ENCODE measurements around the gene GSTA1.
"Not testable (repeated sequence)": the region's sequence is repeated elsewhere in the genome, so short reads cannot be mapped to it uniquely, and the experiment has no call there.

The GSTA1 gene

GRCh38 chr6:52757651-52758338 is 45.8 kb downstream of the GSTA1 start:
- not testable (repeated sequence) for DNase-seq (ENCODE audit: low spot score)

DNA sequence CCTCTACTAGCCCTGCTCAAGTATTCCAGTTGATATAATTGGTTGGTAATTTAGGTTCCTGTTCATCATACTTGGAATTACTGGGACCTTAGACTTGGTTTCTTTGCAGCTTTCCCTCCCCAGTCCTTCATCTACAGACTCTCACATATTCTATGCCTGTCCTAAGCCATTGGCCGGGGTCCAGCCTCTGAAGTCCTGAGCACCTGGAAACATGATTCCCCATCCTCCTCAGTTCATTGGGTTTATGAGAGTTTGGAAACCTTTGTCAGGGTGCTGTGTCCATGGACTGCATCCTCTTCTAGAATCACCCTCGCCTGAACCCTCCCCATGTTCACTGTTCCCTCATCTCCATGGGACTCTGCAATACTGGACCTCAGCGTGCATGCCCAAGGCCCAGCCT is 49.2 kb downstream of the GSTA1 start:
- DNase-seq (ENCODE audit: low spot score) = no peak

DNA sequence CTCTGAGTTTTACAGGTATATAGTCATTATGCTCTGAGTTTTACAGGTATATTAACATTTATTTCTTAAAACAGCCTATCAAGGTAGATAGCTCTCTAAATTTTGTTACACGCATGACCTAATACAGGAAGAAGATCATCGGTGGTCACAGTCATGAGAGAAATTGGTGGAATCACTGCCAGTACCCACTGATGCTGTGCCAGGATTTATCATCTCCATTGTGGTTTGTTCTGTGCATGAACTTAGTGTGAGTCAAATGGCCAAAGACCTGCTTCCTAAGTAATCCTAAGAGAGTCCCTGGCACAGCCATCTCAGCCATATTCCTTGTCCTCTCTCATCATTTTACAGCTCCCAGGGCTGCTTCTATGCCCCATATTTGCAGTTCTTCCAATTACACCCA is 50.5 kb downstream of the GSTA1 start:
- DNase-seq (ENCODE audit: low spot score) = not testable (repeated sequence)

- DNase-seq (ENCODE audit: low spot score) = no peak
These were observed 51.3 kb downstream of the GSTA1 start for GRCh38 chr6:52752310-52752709.

GRCh38 chr6:52749556-52750152 is 54.0 kb downstream of the GSTA1 start:
- no peak for DNase-seq (ENCODE audit: low spot score)

DNA sequence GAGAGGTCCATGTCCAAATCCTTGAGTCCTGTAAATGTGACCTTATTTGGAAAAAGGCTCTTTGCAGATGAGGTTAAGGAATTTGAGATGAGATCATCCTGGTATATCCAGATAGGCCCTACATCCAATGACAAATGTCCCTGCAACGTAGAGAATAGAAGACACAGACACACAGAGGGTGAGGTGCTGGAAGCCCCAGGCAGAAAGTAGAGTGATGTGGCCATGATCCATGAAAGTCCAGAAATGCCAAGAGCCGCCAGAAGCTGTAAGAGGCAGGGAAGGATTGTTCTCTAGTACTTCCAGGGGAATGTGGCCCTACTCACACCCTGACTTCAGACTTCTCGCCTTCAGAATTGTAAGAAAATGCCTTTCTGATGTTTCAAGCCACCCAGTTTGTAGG is 56.3 kb downstream of the GSTA1 start:
- DNase-seq (ENCODE audit: low spot score) = not testable (repeated sequence)

DNA sequence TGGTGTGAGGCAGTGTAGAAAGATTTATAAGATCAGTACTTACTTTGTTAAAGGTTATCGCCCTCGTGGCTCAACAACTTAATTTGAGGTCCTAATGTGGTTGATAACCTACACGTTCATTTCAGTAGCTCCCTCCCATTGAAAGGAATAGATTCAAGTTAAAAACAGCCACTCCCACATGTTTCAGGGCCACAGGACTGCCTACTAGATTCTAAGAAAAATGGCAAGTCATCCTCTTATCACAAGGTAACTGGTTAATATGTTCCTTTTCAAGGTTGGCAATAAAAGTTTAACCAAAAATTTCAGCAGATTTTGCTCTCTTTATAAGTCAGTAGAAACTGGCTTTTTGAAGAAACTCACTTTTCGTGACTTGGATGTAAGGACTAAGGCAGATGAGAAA is 57.4 kb downstream of the GSTA1 start:
- no peak for DNase-seq (ENCODE audit: low spot score)

DNA sequence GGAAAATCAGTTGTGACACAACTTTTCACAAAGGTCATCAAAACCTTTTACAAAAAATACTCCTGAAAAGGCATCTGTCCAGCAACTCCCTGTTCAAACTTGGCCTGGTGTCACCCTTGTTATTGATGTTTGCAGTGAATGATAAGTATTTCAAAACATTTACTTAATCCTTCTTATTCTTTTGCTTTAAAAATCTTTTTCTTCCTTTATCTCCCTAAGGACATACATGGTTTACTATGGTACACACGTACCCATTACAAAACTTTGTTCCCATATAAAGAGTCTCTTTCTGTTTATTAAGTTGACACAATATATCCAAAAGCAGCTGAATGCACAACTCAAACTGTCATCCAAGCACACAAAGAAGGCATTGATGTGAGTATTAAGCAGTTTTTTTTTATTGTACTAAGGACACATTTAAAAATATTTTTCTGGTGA is 57.8 kb downstream of the GSTA1 start:
- DNase-seq (ENCODE audit: low spot score) = no peak

GRCh38 chr6:52741872-52742271 is 61.7 kb downstream of the GSTA1 start:
- DNase-seq (ENCODE audit: low spot score) = no peak

All from SW480 (cell line).